HG03025 (cell line): Measurements from ENCODE around the gene EIF4B.

Experiments used
- ATAC-seq: cut with Tn5 transposase; IDR thresholded peaks from one replicate; pipeline ENCODE4 v1.9.1; 2021; ENCODE audit warnings: mild to moderate bottlenecking, moderate library complexity; ENCODE audit not compliant: unreplicated experiment, low FRiP score

EIF4B gene

GRCh38 chr12:53055471-53056266 lies 49.4 kb downstream of the EIF4B start:
- ATAC-seq, result no peak

- no peak for ATAC-seq
These were observed 50.0 kb downstream of the EIF4B start for GRCh38 chr12:53056296-53056695.

GRCh38 chr12:53056901-53057300 lies 50.6 kb downstream of the EIF4B start:
- no peak for ATAC-seq

GRCh38 chr12:53057816-53058500 lies 51.7 kb downstream of the EIF4B start:
- no peak for ATAC-seq

GRCh38 chr12:53058674-53059433 lies 52.6 kb downstream of the EIF4B start:
- no peak for ATAC-seq

GRCh38 chr12:53059434-53060063 lies 53.3 kb downstream of the EIF4B start:
- no peak for ATAC-seq

- no peak for ATAC-seq
These were observed 53.9 kb downstream of the EIF4B start for GRCh38 chr12:53060064-53060720.

GRCh38 chr12:53060721-53061276 lies 54.5 kb downstream of the EIF4B start:
- no peak for ATAC-seq

- ATAC-seq, result no peak
These were observed 55.3 kb downstream of the EIF4B start for GRCh38 chr12:53061404-53062010.

GRCh38 chr12:53062011-53062961 lies 56.0 kb downstream of the EIF4B start:
- ATAC-seq, result no peak

- ATAC-seq, result no peak
These were observed 56.9 kb downstream of the EIF4B start for GRCh38 chr12:53062977-53063707.

- no peak for ATAC-seq
These were observed 57.7 kb downstream of the EIF4B start for GRCh38 chr12:53063708-53064612.

- no peak for ATAC-seq
These were observed 58.6 kb downstream of the EIF4B start for GRCh38 chr12:53064613-53065436.

GRCh38 chr12:53065470-53065869 lies 59.2 kb downstream of the EIF4B start:
- no peak for ATAC-seq

- ATAC-seq, result no peak
These were observed 60.0 kb downstream of the EIF4B start for GRCh38 chr12:53065975-53066931.
